ENCODE results near the gene EEIG1.

EEIG1 gene

GRCh38 chr9:127935765-127936221, 45.0 kb downstream of the EEIG1 start:
- no peak for DNase-seq (ENCODE audit: low spot score in 2 of 2)
- H3K4me3 Mint-ChIP-seq, result peak overlapping the region; percentile 93
- ATAC-seq, result peak; percentile 48
- H3K9me3 Mint-ChIP-seq, result no peaks in the 10 kb centered on the region
- peak overlapping the region; percentile 98 for H3K27ac Mint-ChIP-seq
- peaks cover 60% of the 10 kb centered on the region for H3K36me3 Mint-ChIP-seq
- H3K4me1 Mint-ChIP-seq, result peaks cover 50% of the 10 kb centered on the region

GRCh38 chr9:127934986-127935385, 45.8 kb downstream of the EEIG1 start:
- ATAC-seq (no peak), DNase-seq (ENCODE audit: low spot score in 2 of 2) (no peak)
- Mint-ChIP-seq H3K36me3 (peaks cover 60% of the 10 kb centered on the region), H3K4me1 (peaks cover 50% of the 10 kb centered on the region), H3K9me3 (no peaks in the 10 kb centered on the region), H3K4me3 (peak overlapping the region; percentile 93), H3K27ac (peak overlapping the region; percentile 98)

GRCh38 chr9:127934248-127934647, 46.5 kb downstream of the EEIG1 start:
- peak overlapping the region; percentile 84 for H3K27ac Mint-ChIP-seq
- peak overlapping the region; percentile 34 for H3K4me3 Mint-ChIP-seq
- DNase-seq (ENCODE audit: low spot score in 2 of 2), result no peak
- no peaks in the 10 kb centered on the region for H3K9me3 Mint-ChIP-seq
- peaks cover 55% of the 10 kb centered on the region for H3K4me1 Mint-ChIP-seq
- ATAC-seq, result no peak
- peaks cover 60% of the 10 kb centered on the region for H3K36me3 Mint-ChIP-seq

- H3K36me3 Mint-ChIP-seq, result peaks cover 45% of the 10 kb centered on the region
- H3K4me1 Mint-ChIP-seq, result peaks cover 44% of the 10 kb centered on the region
- peak overlapping the region; percentile 2 for H3K27ac Mint-ChIP-seq
- peak; percentile 48 for ATAC-seq
- no peaks in the 10 kb centered on the region for H3K9me3 Mint-ChIP-seq
- DNase-seq (ENCODE audit: low spot score in 2 of 2), result no peak
- H3K4me3 Mint-ChIP-seq, result peak overlapping the region; percentile 55
Observed at GRCh38 chr9:127931092-127931881, 49.5 kb downstream of the EEIG1 start.
